Measurements from ENCODE around the gene LATS2. TPM values are rescaled to one million over a fixed set of nuclear protein-coding genes. Genes with fewer than 3 reads are reported as not detected.
A peak's percentile ranks its signal among the peaks of the same experiment; 100 is the strongest.

LATS2 gene
- total RNA-seq, 4 donors from 2014 or later, result 7.7 to 18.9 (median 10.7) TPM

- Histone ChIP-seq H3K4me1 (peaks cover 0 to 42% (median 18%) of the 10 kb centered on the region in 3 donors), H3K36me3 (peaks cover 0 to 9% (median 0%) of the 10 kb centered on the region in 3 donors), H3K9me3 (peaks cover 0 to 6% (median 4%) of the 10 kb centered on the region in 3 donors), H3K27ac (no peak overlapping the region), H3K27me3 (no peaks in the 10 kb centered on the region), H3K4me3 (no peak overlapping the region)
- WGBS, 2 donors, result 70 to 78% methylated on average over 1 of the region's 1 CpG
- DNase-seq, result no peak
- TF ChIP-seq POLR2A (IDR thresholded peaks at IDR 0.05), result no peak
- no peak for TF ChIP-seq CTCF (IDR thresholded peaks at IDR 0.05)
- intact Hi-C loops (cut with DNase I), result no loop called here
Observed at GRCh38 chr13:21000647-21001046, 60.7 kb downstream of the LATS2 start.

- TF ChIP-seq POLR2A (IDR thresholded peaks at IDR 0.05) (no peak), CTCF (IDR thresholded peaks at IDR 0.05) (no peak)
- 95 to 97% methylated on average over 19 to 26 of the region's 60 CpGs for WGBS, 2 donors
- no peak overlapping the region for H3K4me3 ChIP-seq
- intact Hi-C loops (cut with DNase I), result no loop called here
- no peak for DNase-seq
- H3K36me3 ChIP-seq, result peaks cover 0 to 12% (median 0%) of the 10 kb centered on the region in 3 donors
- H3K4me1 ChIP-seq, result peaks cover 0 to 43% (median 14%) of the 10 kb centered on the region in 3 donors
- H3K27me3 ChIP-seq, result no peaks in the 10 kb centered on the region
- H3K27ac ChIP-seq, result peak overlapping the region in 1 of 4 donors; percentile 3
- H3K9me3 ChIP-seq, result peaks cover 0 to 6% (median 4%) of the 10 kb centered on the region in 3 donors
Observed at GRCh38 chr13:20998649-20999415, 62.6 kb downstream of the LATS2 start.

GRCh38 chr13:20997301-20998161 is 63.9 kb downstream of the LATS2 start:
- peaks cover 3 to 50% (median 14%) of the 10 kb centered on the region in 3 donors for H3K4me1 ChIP-seq
- H3K9me3 ChIP-seq, result peaks cover 0 to 6% (median 4%) of the 10 kb centered on the region in 3 donors
- DNase-seq, result no peak
- H3K27ac ChIP-seq, result peak overlapping the region in 2 of 4 donors; percentile 19 to 41
- no peak overlapping the region for H3K4me3 ChIP-seq
- no peaks in the 10 kb centered on the region for H3K27me3 ChIP-seq
- intact Hi-C loops (cut with DNase I), result no loop called here
- 52 to 65% methylated on average over 11 to 13 of the region's 14 CpGs for WGBS, 2 donors
- H3K36me3 ChIP-seq, result peaks cover 0 to 12% (median 0%) of the 10 kb centered on the region in 3 donors
- TF ChIP-seq POLR2A (IDR thresholded peaks at IDR 0.05) (no peak), CTCF (IDR thresholded peaks at IDR 0.05) (no peak)

- Histone ChIP-seq H3K27ac (no peak overlapping the region), H3K4me1 (peaks cover 3 to 50% (median 14%) of the 10 kb centered on the region in 3 donors), H3K36me3 (peaks cover 0 to 28% (median 0%) of the 10 kb centered on the region in 3 donors), H3K4me3 (no peak overlapping the region), H3K9me3 (no peaks in the 10 kb centered on the region), H3K27me3 (no peaks in the 10 kb centered on the region)
- TF ChIP-seq POLR2A (IDR thresholded peaks at IDR 0.05) (no peak), CTCF (IDR thresholded peaks at IDR 0.05) (no peak)
- intact Hi-C loops (cut with DNase I), result no loop called here
- 50 to 53% methylated on average over 4 of the region's 4 CpGs for WGBS, 2 donors
- DNase-seq, result no peak
Observed at GRCh38 chr13:20995245-20995838, 66.0 kb downstream of the LATS2 start.

Measured in esophagus squamous epithelium (tissue), 5 donors.